ENCODE data around the gene HPS4.

- TF ChIP-seq EZH2 (IDR thresholded peaks at IDR 0.05; ENCODE audit: insufficient read depth, poor library complexity, severe bottlenecking) (no peak), EZH2phosphoT487 (IDR thresholded peaks at IDR 0.05; ENCODE audit: insufficient read depth, low read depth) (no peak)
Observed at GRCh38 chr22:26482161-26482560, 1.4 kb downstream of the HPS4 start.
